B cell (primary cell): ENCODE data around the gene BRF1.
A peak's percentile ranks its signal among the peaks of the same experiment; 100 is the strongest.

ENCODE experiments used
- CTCF ChIP-seq: fragments of 200-600 bp; IDR thresholded peaks from one replicate; pipeline ENCODE4 v1.8.0; 2022; ENCODE audit warnings: antibody characterized with exemption, mild to moderate bottlenecking
- EZH2 ChIP-seq: IDR thresholded peaks from 2 replicates; pipeline ENCODE4 v1.6.1; 2012; ENCODE audit warnings: borderline replicate concordance, low read depth, mild to moderate bottlenecking, moderate library complexity, low read length; ENCODE audit not compliant: insufficient read depth, poor library complexity, severe bottlenecking

- TF ChIP-seq CTCF (peak; percentile 42), EZH2 (peak; percentile 56)
Measured at GRCh38 chr14:105167303-105168092, 133.3 kb downstream of the BRF1 start.
